HepG2 (cell line): Measurements from ENCODE around the gene YPEL3. TPM values are rescaled to one million over a fixed set of nuclear protein-coding genes. Genes with fewer than 3 reads are reported as not detected.

Experiments used
- AGO2 ChIP-seq: fragments of 200-400 bp; formaldehyde crosslinking; optimal IDR thresholded peaks from 2 replicates; pipeline ENCODE3; 2017; ENCODE audit warnings: mild to moderate bottlenecking, low read depth, low read length, moderate library complexity
- ARID2 ChIP-seq: sonication (generic); formaldehyde crosslinking; IDR thresholded peaks from 2 replicates; pipeline ENCODE4 v1.8.1; 2022; ENCODE audit warnings: mild to moderate bottlenecking, missing genetic modification reagents, borderline replicate concordance
- CEBPB ChIP-seq: IDR thresholded peaks from 2 replicates; pipeline ENCODE4 v1.6.1; 2011; ENCODE audit warnings: low read depth, low read length, improper control_type of control experiment, borderline replicate concordance
- HOXD1 ChIP-seq: sonication (generic); formaldehyde crosslinking; IDR thresholded peaks from 2 replicates; pipeline ENCODE4 v1.5.0; 2020; ENCODE audit warnings: missing genetic modification reagents
- JUNB ChIP-seq: sonication (generic); formaldehyde crosslinking; IDR thresholded peaks from 2 replicates; pipeline ENCODE4 v1.8.0; 2022; ENCODE audit warnings: missing genetic modification reagents, mild to moderate bottlenecking, borderline replicate concordance
- NFKB2 ChIP-seq: sonication (generic); formaldehyde crosslinking; IDR thresholded peaks from 2 replicates; pipeline ENCODE4 v1.4.0; 2020; ENCODE audit warnings: missing genetic modification reagents, borderline replicate concordance
- NFRKB ChIP-seq: fragments of 450-650 bp; IDR thresholded peaks from 2 replicates; pipeline ENCODE4 v1.6.1; 2017
- RBM22 ChIP-seq: fragments of 200-400 bp; formaldehyde crosslinking; optimal IDR thresholded peaks from 2 replicates; pipeline ENCODE3; 2017; ENCODE audit warnings: mild to moderate bottlenecking, low read length, moderate library complexity
- TGIF2 ChIP-seq: IDR thresholded peaks from 2 replicates; pipeline ENCODE4 v1.6.1; 2016; ENCODE audit warnings: control low read depth, missing compliant biosample characterization
- TOPORS ChIP-seq: sonication (generic); formaldehyde crosslinking; IDR thresholded peaks from 2 replicates; pipeline ENCODE4 v1.8.0; 2023; ENCODE audit warnings: mild to moderate bottlenecking, missing genetic modification reagents
- ZNF672 ChIP-seq: sonication (generic); formaldehyde crosslinking; IDR thresholded peaks from 2 replicates; pipeline ENCODE4 v1.8.1; 2022; ENCODE audit warnings: missing genetic modification reagents
- polyA plus RNA-seq, 8 experiments: library from polyadenylated mRNA; depleted of rRNA in 3 of 8; stranded (reverse) in 7 of 8; unstranded in 1 of 8; fragments of >200 nt; fragmentation: Illumina TruSeq in 4 of 8; extraction: Trizol in 4 of 8; gene quantifications; 2 replicates each; pipeline versions ENCODE4 v1.2.1 to v1.2.3, GENCODE V29; 2011 to 2016; ENCODE audit warnings: low read depth in 4 of 8, missing spikeins in 1 of 8, mixed read lengths in 1 of 8; ENCODE audit not compliant: insufficient read depth in 1 of 8
- total RNA-seq, 5 experiments: library from RNA; depleted of rRNA; stranded (reverse); fragments of >200 nt; fragmentation: Illumina TruSeq; extraction: Trizol; gene quantifications; 2 replicates each; pipeline ENCODE4 v1.2.3, GENCODE V29; 2016; ENCODE audit warnings: low read depth in 1 of 5
- TF ChIP-seq, protein P1 (sequence below): sonication (generic); formaldehyde crosslinking; IDR thresholded peaks from 2 replicates; pipeline ENCODE4 v1.4.0; 2020; ENCODE audit warnings: missing genetic modification reagents, borderline replicate concordance
- TF ChIP-seq, protein P2 (sequence below): sonication (generic); formaldehyde crosslinking; IDR thresholded peaks from 2 replicates; pipeline ENCODE4 v1.4.0; 2020; ENCODE audit warnings: missing genetic modification reagents
- TF ChIP-seq, protein P3 (sequence below): sonication (generic); formaldehyde crosslinking; IDR thresholded peaks from 2 replicates; pipeline ENCODE4 v1.4.0; 2020; ENCODE audit warnings: mild to moderate bottlenecking, missing genetic modification reagents
- TF ChIP-seq, protein P4 (sequence below): IDR thresholded peaks from 2 replicates; pipeline ENCODE4 v1.6.1; 2016; ENCODE audit warnings: low read depth, missing genetic modification reagents, missing compliant biosample characterization

YPEL3 gene
- total and polyA plus RNA-seq, 2 of the 13 experiments (the other 11 are each of a cell fraction or from before 2014, with no cell fraction given) = 5.4 to 47.0 TPM

DNA sequence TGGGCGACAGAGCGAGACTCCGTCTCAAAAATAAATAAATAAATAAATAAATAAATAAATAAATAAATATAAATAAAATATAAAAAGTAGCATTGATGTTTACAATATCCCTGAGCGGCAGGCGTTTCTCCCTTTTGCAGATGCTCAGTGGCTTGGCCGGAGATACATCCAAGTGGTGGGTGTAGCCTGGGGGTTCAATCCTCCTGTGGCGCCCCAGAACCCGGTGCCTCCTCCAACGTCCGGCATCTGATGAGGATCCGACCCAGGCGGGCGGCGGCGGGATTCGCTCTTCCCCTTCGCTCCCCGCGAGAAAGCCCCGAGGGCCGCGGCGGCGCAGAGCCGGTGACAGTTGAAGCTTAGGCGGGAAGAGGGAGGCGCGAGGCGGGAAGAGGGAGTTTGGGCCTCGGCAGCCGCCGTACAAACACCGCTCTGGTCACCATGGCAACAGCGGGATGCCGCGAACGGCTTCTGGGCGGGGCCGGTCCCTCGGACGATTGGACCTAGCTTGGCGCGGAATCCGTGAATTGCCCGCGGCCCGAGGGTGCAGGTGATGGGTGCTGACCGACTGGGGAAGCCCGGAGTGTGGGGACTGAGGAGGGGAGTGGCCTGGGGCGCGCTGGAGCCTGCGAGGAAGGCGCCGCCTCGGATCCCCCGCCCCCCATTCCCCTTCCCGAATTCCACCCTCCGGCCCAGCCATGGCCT, 43.2 kb downstream of the YPEL3 start (continued):
- TF ChIP-seq, protein P1, sequence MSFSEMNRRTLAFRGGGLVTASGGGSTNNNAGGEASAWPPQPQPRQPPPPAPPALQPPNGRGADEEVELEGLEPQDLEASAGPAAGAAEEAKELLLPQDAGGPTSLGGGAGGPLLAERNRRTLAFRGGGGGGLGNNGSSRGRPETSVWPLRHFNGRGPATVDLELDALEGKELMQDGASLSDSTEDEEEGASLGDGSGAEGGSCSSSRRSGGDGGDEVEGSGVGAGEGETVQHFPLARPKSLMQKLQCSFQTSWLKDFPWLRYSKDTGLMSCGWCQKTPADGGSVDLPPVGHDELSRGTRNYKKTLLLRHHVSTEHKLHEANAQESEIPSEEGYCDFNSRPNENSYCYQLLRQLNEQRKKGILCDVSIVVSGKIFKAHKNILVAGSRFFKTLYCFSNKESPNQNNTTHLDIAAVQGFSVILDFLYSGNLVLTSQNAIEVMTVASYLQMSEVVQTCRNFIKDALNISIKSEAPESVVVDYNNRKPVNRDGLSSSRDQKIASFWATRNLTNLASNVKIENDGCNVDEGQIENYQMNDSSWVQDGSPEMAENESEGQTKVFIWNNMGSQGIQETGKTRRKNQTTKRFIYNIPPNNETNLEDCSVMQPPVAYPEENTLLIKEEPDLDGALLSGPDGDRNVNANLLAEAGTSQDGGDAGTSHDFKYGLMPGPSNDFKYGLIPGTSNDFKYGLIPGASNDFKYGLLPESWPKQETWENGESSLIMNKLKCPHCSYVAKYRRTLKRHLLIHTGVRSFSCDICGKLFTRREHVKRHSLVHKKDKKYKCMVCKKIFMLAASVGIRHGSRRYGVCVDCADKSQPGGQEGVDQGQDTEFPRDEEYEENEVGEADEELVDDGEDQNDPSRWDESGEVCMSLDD (CRISPR knock-in tag) = no peak
- TF ChIP-seq ARID2 (peak; percentile 83; the same call in 1 of the 2 replicates), RBM22 (peak; percentile 87), ZNF672 (peak; percentile 91; the same call in 1 of the 2 replicates), AGO2 (no peak), JUNB (peak; percentile 48; the same call in 1 of the 2 replicates), NFKB2 (peak; percentile 98), CEBPB (no peak), NFRKB (no peak), HOXD1 (peak; percentile 88; the same call in 1 of the 2 replicates), TOPORS (CRISPR knock-in tag) (peak; percentile 95), TGIF2 (CRISPR knock-in tag) (peak; percentile 93)
- TF ChIP-seq, protein P2, sequence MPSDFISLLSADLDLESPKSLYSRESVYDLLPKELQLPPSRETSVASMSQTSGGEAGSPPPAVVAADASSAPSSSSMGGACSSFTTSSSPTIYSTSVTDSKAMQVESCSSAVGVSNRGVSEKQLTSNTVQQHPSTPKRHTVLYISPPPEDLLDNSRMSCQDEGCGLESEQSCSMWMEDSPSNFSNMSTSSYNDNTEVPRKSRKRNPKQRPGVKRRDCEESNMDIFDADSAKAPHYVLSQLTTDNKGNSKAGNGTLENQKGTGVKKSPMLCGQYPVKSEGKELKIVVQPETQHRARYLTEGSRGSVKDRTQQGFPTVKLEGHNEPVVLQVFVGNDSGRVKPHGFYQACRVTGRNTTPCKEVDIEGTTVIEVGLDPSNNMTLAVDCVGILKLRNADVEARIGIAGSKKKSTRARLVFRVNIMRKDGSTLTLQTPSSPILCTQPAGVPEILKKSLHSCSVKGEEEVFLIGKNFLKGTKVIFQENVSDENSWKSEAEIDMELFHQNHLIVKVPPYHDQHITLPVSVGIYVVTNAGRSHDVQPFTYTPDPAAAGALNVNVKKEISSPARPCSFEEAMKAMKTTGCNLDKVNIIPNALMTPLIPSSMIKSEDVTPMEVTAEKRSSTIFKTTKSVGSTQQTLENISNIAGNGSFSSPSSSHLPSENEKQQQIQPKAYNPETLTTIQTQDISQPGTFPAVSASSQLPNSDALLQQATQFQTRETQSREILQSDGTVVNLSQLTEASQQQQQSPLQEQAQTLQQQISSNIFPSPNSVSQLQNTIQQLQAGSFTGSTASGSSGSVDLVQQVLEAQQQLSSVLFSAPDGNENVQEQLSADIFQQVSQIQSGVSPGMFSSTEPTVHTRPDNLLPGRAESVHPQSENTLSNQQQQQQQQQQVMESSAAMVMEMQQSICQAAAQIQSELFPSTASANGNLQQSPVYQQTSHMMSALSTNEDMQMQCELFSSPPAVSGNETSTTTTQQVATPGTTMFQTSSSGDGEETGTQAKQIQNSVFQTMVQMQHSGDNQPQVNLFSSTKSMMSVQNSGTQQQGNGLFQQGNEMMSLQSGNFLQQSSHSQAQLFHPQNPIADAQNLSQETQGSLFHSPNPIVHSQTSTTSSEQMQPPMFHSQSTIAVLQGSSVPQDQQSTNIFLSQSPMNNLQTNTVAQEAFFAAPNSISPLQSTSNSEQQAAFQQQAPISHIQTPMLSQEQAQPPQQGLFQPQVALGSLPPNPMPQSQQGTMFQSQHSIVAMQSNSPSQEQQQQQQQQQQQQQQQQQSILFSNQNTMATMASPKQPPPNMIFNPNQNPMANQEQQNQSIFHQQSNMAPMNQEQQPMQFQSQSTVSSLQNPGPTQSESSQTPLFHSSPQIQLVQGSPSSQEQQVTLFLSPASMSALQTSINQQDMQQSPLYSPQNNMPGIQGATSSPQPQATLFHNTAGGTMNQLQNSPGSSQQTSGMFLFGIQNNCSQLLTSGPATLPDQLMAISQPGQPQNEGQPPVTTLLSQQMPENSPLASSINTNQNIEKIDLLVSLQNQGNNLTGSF (CRISPR knock-in tag) = peak; percentile 96
- TF ChIP-seq, protein P3, sequence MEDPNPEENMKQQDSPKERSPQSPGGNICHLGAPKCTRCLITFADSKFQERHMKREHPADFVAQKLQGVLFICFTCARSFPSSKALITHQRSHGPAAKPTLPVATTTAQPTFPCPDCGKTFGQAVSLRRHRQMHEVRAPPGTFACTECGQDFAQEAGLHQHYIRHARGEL (CRISPR knock-in tag) = no peak
- TF ChIP-seq, protein P4, sequence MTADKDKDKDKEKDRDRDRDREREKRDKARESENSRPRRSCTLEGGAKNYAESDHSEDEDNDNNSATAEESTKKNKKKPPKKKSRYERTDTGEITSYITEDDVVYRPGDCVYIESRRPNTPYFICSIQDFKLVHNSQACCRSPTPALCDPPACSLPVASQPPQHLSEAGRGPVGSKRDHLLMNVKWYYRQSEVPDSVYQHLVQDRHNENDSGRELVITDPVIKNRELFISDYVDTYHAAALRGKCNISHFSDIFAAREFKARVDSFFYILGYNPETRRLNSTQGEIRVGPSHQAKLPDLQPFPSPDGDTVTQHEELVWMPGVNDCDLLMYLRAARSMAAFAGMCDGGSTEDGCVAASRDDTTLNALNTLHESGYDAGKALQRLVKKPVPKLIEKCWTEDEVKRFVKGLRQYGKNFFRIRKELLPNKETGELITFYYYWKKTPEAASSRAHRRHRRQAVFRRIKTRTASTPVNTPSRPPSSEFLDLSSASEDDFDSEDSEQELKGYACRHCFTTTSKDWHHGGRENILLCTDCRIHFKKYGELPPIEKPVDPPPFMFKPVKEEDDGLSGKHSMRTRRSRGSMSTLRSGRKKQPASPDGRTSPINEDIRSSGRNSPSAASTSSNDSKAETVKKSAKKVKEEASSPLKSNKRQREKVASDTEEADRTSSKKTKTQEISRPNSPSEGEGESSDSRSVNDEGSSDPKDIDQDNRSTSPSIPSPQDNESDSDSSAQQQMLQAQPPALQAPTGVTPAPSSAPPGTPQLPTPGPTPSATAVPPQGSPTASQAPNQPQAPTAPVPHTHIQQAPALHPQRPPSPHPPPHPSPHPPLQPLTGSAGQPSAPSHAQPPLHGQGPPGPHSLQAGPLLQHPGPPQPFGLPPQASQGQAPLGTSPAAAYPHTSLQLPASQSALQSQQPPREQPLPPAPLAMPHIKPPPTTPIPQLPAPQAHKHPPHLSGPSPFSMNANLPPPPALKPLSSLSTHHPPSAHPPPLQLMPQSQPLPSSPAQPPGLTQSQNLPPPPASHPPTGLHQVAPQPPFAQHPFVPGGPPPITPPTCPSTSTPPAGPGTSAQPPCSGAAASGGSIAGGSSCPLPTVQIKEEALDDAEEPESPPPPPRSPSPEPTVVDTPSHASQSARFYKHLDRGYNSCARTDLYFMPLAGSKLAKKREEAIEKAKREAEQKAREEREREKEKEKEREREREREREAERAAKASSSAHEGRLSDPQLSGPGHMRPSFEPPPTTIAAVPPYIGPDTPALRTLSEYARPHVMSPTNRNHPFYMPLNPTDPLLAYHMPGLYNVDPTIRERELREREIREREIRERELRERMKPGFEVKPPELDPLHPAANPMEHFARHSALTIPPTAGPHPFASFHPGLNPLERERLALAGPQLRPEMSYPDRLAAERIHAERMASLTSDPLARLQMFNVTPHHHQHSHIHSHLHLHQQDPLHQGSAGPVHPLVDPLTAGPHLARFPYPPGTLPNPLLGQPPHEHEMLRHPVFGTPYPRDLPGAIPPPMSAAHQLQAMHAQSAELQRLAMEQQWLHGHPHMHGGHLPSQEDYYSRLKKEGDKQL (CRISPR knock-in tag) = no peak; the same call in 1 of the 2 replicates
